ENCODE data around the gene YWHAH. TPM values are rescaled to one million over a fixed set of nuclear protein-coding genes. Genes with fewer than 3 reads are reported as not detected.

Gene YWHAH
- total and polyA plus RNA-seq, 9 of the 15 experiments (the other 6 are each of a cell fraction or from before 2014, with no cell fraction given), result 32.0 to 177 (median 114) TPM

GRCh38 chr22:31911565-31912406, 32.5 kb upstream of the YWHAH start (continued):
- TF ChIP-seq, protein P1, sequence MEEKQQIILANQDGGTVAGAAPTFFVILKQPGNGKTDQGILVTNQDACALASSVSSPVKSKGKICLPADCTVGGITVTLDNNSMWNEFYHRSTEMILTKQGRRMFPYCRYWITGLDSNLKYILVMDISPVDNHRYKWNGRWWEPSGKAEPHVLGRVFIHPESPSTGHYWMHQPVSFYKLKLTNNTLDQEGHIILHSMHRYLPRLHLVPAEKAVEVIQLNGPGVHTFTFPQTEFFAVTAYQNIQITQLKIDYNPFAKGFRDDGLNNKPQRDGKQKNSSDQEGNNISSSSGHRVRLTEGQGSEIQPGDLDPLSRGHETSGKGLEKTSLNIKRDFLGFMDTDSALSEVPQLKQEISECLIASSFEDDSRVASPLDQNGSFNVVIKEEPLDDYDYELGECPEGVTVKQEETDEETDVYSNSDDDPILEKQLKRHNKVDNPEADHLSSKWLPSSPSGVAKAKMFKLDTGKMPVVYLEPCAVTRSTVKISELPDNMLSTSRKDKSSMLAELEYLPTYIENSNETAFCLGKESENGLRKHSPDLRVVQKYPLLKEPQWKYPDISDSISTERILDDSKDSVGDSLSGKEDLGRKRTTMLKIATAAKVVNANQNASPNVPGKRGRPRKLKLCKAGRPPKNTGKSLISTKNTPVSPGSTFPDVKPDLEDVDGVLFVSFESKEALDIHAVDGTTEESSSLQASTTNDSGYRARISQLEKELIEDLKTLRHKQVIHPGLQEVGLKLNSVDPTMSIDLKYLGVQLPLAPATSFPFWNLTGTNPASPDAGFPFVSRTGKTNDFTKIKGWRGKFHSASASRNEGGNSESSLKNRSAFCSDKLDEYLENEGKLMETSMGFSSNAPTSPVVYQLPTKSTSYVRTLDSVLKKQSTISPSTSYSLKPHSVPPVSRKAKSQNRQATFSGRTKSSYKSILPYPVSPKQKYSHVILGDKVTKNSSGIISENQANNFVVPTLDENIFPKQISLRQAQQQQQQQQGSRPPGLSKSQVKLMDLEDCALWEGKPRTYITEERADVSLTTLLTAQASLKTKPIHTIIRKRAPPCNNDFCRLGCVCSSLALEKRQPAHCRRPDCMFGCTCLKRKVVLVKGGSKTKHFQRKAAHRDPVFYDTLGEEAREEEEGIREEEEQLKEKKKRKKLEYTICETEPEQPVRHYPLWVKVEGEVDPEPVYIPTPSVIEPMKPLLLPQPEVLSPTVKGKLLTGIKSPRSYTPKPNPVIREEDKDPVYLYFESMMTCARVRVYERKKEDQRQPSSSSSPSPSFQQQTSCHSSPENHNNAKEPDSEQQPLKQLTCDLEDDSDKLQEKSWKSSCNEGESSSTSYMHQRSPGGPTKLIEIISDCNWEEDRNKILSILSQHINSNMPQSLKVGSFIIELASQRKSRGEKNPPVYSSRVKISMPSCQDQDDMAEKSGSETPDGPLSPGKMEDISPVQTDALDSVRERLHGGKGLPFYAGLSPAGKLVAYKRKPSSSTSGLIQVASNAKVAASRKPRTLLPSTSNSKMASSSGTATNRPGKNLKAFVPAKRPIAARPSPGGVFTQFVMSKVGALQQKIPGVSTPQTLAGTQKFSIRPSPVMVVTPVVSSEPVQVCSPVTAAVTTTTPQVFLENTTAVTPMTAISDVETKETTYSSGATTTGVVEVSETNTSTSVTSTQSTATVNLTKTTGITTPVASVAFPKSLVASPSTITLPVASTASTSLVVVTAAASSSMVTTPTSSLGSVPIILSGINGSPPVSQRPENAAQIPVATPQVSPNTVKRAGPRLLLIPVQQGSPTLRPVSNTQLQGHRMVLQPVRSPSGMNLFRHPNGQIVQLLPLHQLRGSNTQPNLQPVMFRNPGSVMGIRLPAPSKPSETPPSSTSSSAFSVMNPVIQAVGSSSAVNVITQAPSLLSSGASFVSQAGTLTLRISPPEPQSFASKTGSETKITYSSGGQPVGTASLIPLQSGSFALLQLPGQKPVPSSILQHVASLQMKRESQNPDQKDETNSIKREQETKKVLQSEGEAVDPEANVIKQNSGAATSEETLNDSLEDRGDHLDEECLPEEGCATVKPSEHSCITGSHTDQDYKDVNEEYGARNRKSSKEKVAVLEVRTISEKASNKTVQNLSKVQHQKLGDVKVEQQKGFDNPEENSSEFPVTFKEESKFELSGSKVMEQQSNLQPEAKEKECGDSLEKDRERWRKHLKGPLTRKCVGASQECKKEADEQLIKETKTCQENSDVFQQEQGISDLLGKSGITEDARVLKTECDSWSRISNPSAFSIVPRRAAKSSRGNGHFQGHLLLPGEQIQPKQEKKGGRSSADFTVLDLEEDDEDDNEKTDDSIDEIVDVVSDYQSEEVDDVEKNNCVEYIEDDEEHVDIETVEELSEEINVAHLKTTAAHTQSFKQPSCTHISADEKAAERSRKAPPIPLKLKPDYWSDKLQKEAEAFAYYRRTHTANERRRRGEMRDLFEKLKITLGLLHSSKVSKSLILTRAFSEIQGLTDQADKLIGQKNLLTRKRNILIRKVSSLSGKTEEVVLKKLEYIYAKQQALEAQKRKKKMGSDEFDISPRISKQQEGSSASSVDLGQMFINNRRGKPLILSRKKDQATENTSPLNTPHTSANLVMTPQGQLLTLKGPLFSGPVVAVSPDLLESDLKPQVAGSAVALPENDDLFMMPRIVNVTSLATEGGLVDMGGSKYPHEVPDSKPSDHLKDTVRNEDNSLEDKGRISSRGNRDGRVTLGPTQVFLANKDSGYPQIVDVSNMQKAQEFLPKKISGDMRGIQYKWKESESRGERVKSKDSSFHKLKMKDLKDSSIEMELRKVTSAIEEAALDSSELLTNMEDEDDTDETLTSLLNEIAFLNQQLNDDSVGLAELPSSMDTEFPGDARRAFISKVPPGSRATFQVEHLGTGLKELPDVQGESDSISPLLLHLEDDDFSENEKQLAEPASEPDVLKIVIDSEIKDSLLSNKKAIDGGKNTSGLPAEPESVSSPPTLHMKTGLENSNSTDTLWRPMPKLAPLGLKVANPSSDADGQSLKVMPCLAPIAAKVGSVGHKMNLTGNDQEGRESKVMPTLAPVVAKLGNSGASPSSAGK (IDR thresholded peaks at IDR 0.05), result no peak
- TF ChIP-seq ZBTB33 (CRISPR knock-in tag; IDR thresholded peaks at IDR 0.05), result no peak
- TF ChIP-seq KLF10 (CRISPR knock-in tag; IDR thresholded peaks at IDR 0.05), result no peak
- no peak for TF ChIP-seq ZNF197 (CRISPR knock-in tag; IDR thresholded peaks at IDR 0.05; ENCODE audit: low read depth)
- no peak for TF ChIP-seq YY1 (IDR thresholded peaks at IDR 0.05; ENCODE audit: borderline replicate concordance in 1 of 3, control insufficient read depth in 1 of 3, extremely low read depth in 1 of 3, insufficient read depth in 3 of 3, insufficient read length in 1 of 3, insufficient replicate concordance in 2 of 3, low read depth in 1 of 3, low read length in 2 of 3)
